Neural crest cell (in vitro differentiated cells): ENCODE data around the gene KSR2. TPM values are rescaled to one million over a fixed set of nuclear protein-coding genes. Genes with fewer than 3 reads are reported as not detected.

Experiments used
- DNase-seq: peaks from one replicate; pipeline ENCODE4 v3.0.0; 2021; ENCODE audit warnings: low read depth, mixed read lengths, low spot score
- H3K27ac Mint-ChIP-seq: one replicate; pipeline ENCODE4 v1.8.0; 2021; ENCODE audit warnings: mild to moderate bottlenecking, mixed read lengths; ENCODE audit not compliant: unreplicated experiment
- H3K27me3 Mint-ChIP-seq: 2 replicates; pipeline ENCODE4 v1.8.0; 2021; ENCODE audit warnings: low read depth, mild to moderate bottlenecking, mixed read lengths
- H3K36me3 Mint-ChIP-seq: 2 replicates; pipeline ENCODE4 v1.8.0; 2021; ENCODE audit warnings: low read depth, mild to moderate bottlenecking, mixed read lengths
- H3K4me1 Mint-ChIP-seq: 2 replicates; pipeline ENCODE4 v1.8.0; 2021; ENCODE audit warnings: mixed read lengths
- H3K4me3 Mint-ChIP-seq: one replicate; pipeline ENCODE4 v1.8.0; 2021; ENCODE audit warnings: mild to moderate bottlenecking, mixed read lengths
- H3K9me3 Mint-ChIP-seq: 2 replicates; pipeline ENCODE4 v1.8.0; 2021; ENCODE audit warnings: mixed read lengths
- total RNA-seq: library from RNA; stranded (reverse); gene quantifications from 2 replicates; pipeline ENCODE4 v1.2.1, GENCODE V29; 2021
- TF ChIP-seq, protein P1 (sequence below): fragments of 200-600 bp; sonication (generic); conservative IDR thresholded peaks from 2 replicates; pipeline ENCODE4 v1.5.0; 2021; ENCODE audit warnings: antibody characterized with exemption, mild to moderate bottlenecking

KSR2 gene
- total RNA-seq, 1 donor from 2014 or later = 0.33 TPM

DNA sequence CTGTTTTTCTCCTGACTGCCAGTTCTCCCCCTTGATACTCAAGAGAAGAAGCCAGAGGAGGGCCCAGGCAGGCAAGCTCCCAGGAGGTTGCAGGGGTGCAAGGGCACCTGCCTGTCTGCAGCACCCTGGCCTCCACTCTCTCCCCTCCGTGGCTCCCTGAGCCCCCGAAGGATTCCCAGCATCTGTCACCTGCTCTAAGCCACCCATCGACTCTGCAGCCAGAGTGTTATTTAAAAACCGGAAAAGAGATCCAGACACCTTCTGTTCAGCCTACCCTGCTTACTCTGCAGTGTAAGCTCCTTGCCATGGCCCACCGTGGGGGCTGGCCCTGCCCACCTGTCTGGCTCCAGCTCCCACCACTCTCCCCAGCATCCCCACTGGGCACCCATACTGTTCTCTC lies 121.4 kb downstream of the KSR2 start:
- TF ChIP-seq, protein P1, sequence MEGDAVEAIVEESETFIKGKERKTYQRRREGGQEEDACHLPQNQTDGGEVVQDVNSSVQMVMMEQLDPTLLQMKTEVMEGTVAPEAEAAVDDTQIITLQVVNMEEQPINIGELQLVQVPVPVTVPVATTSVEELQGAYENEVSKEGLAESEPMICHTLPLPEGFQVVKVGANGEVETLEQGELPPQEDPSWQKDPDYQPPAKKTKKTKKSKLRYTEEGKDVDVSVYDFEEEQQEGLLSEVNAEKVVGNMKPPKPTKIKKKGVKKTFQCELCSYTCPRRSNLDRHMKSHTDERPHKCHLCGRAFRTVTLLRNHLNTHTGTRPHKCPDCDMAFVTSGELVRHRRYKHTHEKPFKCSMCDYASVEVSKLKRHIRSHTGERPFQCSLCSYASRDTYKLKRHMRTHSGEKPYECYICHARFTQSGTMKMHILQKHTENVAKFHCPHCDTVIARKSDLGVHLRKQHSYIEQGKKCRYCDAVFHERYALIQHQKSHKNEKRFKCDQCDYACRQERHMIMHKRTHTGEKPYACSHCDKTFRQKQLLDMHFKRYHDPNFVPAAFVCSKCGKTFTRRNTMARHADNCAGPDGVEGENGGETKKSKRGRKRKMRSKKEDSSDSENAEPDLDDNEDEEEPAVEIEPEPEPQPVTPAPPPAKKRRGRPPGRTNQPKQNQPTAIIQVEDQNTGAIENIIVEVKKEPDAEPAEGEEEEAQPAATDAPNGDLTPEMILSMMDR = no peak
- Mint-ChIP-seq H3K4me1 (no peaks in the 10 kb centered on the region), H3K36me3 (no peaks in the 10 kb centered on the region), H3K9me3 (peaks cover 3% of the 10 kb centered on the region), H3K27me3 (peaks cover 66% of the 10 kb centered on the region), H3K27ac (no peak overlapping the region), H3K4me3 (no peak overlapping the region)
- DNase-seq = no peak

DNA sequence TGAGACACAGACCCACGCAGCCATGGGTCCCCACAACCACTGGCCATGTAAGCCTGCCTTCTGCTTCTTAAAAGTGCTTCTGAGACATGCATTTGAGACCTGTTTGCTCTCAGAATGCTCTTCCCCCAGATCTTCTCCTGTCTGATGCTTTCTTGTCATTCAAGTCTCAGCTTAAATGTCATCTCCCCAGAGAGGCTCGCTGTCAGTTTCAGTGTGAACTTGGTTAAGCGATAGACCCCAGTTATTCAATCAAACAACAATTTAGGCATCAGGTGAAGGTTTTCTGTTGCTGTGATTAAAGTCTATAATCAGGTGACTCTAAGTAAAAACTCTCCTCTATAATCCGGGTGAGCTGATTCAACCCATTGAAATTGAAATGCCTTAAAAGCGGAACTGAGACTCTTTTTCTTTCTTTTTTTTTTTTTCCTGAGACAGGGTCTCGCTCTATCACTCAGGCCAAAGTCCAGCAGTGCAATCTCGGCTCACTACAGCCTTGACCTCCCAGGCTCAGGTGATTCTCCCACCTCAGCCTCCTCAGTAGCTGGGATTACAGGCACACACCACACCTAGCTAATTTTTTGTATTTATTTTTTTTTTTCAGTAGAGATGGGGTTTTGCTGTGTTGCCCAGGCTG lies 123.4 kb downstream of the KSR2 start:
- Mint-ChIP-seq H3K4me1 (no peaks in the 10 kb centered on the region), H3K9me3 (peaks cover 3% of the 10 kb centered on the region), H3K4me3 (no peak overlapping the region), H3K27me3 (peaks cover 81% of the 10 kb centered on the region), H3K36me3 (no peaks in the 10 kb centered on the region), H3K27ac (no peak overlapping the region)
- no peak for DNase-seq
- TF ChIP-seq, protein P1 = no peak

DNA sequence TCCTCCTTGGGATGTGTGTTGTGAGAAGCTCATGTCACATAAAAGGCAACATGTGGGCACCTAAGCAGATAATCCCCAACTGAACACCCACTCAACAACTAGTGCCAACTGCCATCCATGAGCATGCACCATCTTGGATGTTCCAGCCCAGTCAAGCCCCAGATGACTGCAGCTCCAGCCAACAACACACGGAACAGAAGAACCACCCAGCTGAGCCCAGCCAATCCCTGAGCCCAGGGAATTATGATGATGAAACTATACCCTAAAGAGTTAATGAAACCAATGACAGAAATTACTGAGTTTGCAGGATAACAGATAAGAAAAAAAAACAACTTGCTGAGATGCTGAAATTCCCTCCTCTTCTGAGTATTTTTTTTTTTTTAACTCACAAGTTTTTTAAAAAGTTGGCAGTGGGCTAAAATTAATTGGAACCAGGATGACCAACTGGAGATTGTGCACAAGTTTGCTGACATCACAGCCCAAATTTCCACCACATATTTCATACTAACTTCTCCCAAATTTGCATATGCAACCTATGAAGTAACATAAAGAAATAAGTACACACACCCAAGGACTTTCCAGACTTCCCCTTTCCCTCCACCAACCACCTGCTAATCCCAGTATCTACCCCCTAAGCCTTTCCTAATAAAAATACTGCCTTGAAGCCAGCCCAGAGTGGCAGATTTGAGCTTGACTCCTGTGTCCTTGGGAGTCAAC lies 124.5 kb downstream of the KSR2 start:
- TF ChIP-seq, protein P1 = no peak
- DNase-seq = no peak
- Mint-ChIP-seq H3K36me3 (no peaks in the 10 kb centered on the region), H3K27ac (no peak overlapping the region), H3K4me1 (no peaks in the 10 kb centered on the region), H3K9me3 (peaks cover 3% of the 10 kb centered on the region), H3K27me3 (peaks cover 77% of the 10 kb centered on the region), H3K4me3 (no peak overlapping the region)

DNA sequence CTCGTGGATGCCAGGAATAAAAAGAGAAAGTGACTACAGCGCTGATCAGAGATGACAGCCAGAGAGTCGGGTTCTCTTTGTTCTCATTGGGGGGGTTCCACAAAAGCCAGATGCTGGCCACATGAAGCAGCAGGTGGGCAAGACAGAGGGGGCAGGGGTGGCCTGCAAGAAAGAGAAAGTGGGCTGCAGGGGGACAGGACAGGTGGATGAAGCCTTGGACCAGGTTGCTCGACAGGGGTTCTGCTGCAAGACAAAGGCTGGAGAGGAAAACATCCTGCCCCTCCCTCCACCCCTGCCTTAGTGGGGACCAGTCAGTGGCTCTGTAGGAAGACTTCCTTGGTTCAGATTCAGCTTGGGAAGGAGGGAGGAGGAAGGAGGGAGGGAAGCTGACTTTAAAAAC lies 126.2 kb downstream of the KSR2 start:
- no peaks in the 10 kb centered on the region for H3K36me3 Mint-ChIP-seq
- TF ChIP-seq, protein P1 = no peak
- H3K27me3 Mint-ChIP-seq = peaks cover 75% of the 10 kb centered on the region
- no peak for DNase-seq
- no peak overlapping the region for H3K27ac Mint-ChIP-seq
- H3K4me3 Mint-ChIP-seq = no peak overlapping the region
- no peaks in the 10 kb centered on the region for H3K4me1 Mint-ChIP-seq
- H3K9me3 Mint-ChIP-seq = peaks cover 3% of the 10 kb centered on the region

DNA sequence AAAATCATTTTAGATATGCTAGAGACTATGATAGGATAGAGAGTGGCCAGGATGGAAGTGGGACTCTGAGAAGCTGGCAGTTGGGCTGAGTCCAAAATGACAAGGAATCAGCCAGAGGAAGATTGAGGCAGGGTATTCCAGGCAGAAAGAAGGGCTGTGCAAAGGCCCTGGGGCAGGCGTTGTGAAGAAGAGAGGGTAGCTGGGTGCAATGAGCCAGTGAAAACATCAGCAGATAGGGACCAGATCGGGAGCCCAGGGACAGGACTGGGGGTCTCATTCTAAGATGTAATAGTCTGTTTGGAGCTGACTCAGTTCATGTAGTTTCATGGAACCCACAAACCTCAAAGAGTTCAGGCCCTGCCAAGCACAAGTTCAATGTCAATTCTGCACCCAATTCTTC lies 126.6 kb downstream of the KSR2 start:
- Mint-ChIP-seq H3K27me3 (peaks cover 74% of the 10 kb centered on the region), H3K36me3 (no peaks in the 10 kb centered on the region), H3K27ac (no peak overlapping the region), H3K4me1 (peaks cover 3% of the 10 kb centered on the region), H3K9me3 (peaks cover 3% of the 10 kb centered on the region), H3K4me3 (no peak overlapping the region)
- TF ChIP-seq, protein P1 = no peak
- no peak for DNase-seq
